Trophoblast cell (in vitro differentiated cells and primary cell): Measurements from ENCODE around the gene NUDT8.
"Not testable (repeated sequence)": the region's sequence is repeated elsewhere in the genome, so short reads cannot be mapped to it uniquely, and the experiment has no call there.

Experiments used
- DNase-seq, 2 donors: peaks; one replicate each; pipeline ENCODE4 v3.0.0-alpha.2; 2016
- H2AFZ ChIP-seq: 2 replicates; pipeline ENCODE4 v1.6.1; 2013; ENCODE audit warnings: low read length, moderate library complexity, mild to moderate bottlenecking; ENCODE audit not compliant: insufficient read depth, poor library complexity
- H2AK5ac ChIP-seq: 2 replicates; pipeline ENCODE4 v1.6.1; 2013; ENCODE audit warnings: mild to moderate bottlenecking, low read length
- H2BK120ac ChIP-seq: 2 replicates; pipeline ENCODE4 v1.6.1; 2013; ENCODE audit warnings: low read length, mild to moderate bottlenecking, moderate library complexity; ENCODE audit not compliant: insufficient read depth, poor library complexity
- H2BK12ac ChIP-seq: 2 replicates; pipeline ENCODE4 v1.6.1; 2013; ENCODE audit warnings: mild to moderate bottlenecking, low read length, moderate library complexity
- H2BK5ac ChIP-seq: 2 replicates; pipeline ENCODE4 v1.6.1; 2013; ENCODE audit warnings: low read length, low read depth, moderate library complexity, mild to moderate bottlenecking; ENCODE audit not compliant: poor library complexity
- H3K14ac ChIP-seq: 2 replicates; pipeline ENCODE4 v1.6.1; 2013; ENCODE audit warnings: mild to moderate bottlenecking, low read length
- H3K18ac ChIP-seq: 2 replicates; pipeline ENCODE4 v1.6.1; 2013; ENCODE audit warnings: mild to moderate bottlenecking, low read length
- H3K23ac ChIP-seq: 2 replicates; pipeline ENCODE4 v1.6.1; 2013; ENCODE audit warnings: low read length
- H3K27ac ChIP-seq: 2 replicates; pipeline ENCODE4 v1.5.1; 2013; ENCODE audit warnings: low read depth, mild to moderate bottlenecking, inconsistent platforms, low read length, moderate library complexity
- H3K27me3 ChIP-seq: 2 replicates; pipeline ENCODE4 v1.6.1; 2013; ENCODE audit warnings: inconsistent platforms, mild to moderate bottlenecking, low read length, moderate library complexity; ENCODE audit not compliant: insufficient read depth
- H3K36me3 ChIP-seq, 2 experiments: 1 replicate in 1 of 2; 2 replicates in 1 of 2; pipeline ENCODE4 v1.6.1; 2013; ENCODE audit warnings: low read length in 2 of 2, mild to moderate bottlenecking in 2 of 2, moderate library complexity in 1 of 2; ENCODE audit not compliant: insufficient read depth in 2 of 2, control insufficient read depth in 1 of 2
- H3K4ac ChIP-seq: 2 replicates; pipeline ENCODE4 v1.6.1; 2013; ENCODE audit warnings: low read depth, mild to moderate bottlenecking, low read length, moderate library complexity
- H3K4me1 ChIP-seq, 2 experiments: 1 replicate in 1 of 2; 2 replicates in 1 of 2; pipeline ENCODE4 v1.6.1; 2013; ENCODE audit warnings: low read length in 2 of 2, mild to moderate bottlenecking in 2 of 2, moderate library complexity in 1 of 2; ENCODE audit not compliant: insufficient read depth in 2 of 2, control insufficient read depth in 1 of 2
- H3K4me2 ChIP-seq: 2 replicates; pipeline ENCODE4 v1.6.1; 2013; ENCODE audit warnings: inconsistent platforms, mild to moderate bottlenecking, low read length, moderate library complexity
- H3K4me3 ChIP-seq: 2 replicates; pipeline ENCODE4 v1.5.1; 2013; ENCODE audit warnings: mild to moderate bottlenecking, low read depth, low read length, inconsistent platforms
- H3K79me1 ChIP-seq: one replicate; pipeline ENCODE4 v1.6.1; 2013; ENCODE audit warnings: low read length
- H3K79me2 ChIP-seq: 2 replicates; pipeline ENCODE4 v1.6.1; 2013; ENCODE audit warnings: low read length, mild to moderate bottlenecking; ENCODE audit not compliant: control insufficient read depth, insufficient read depth, poor library complexity
- H3K9ac ChIP-seq: 2 replicates; pipeline ENCODE4 v1.6.1; 2013; ENCODE audit warnings: mild to moderate bottlenecking, low read length
- H3K9me3 ChIP-seq: 2 replicates; pipeline ENCODE4 v1.6.1; 2013; ENCODE audit warnings: low read depth, mild to moderate bottlenecking, control low read depth, inconsistent platforms, low read length; ENCODE audit not compliant: insufficient read depth
- H4K12ac ChIP-seq: 2 replicates; pipeline ENCODE4 v1.6.1; 2013; ENCODE audit warnings: low read depth, mild to moderate bottlenecking, low read length, moderate library complexity
- H4K8ac ChIP-seq: 2 replicates; pipeline ENCODE4 v1.6.1; 2013; ENCODE audit warnings: low read depth, mild to moderate bottlenecking, low read length, moderate library complexity
- H4K91ac ChIP-seq: one replicate; pipeline ENCODE4 v1.6.1; 2013; ENCODE audit warnings: low read depth, mild to moderate bottlenecking, low read length, moderate library complexity
- WGBS: extraction: QIAGEN DNeasy Blood & Tissue Kit; methylation state at CpG from one replicate; pipeline ENCODE4 v1.1.7; 2013; ENCODE audit warnings: missing lambda C conversion rate; ENCODE audit not compliant: insufficient read length, insufficient coverage; ENCODE audit errors: extremely low coverage; 5-methylcytosine and 5-hydroxymethylcytosine counted together

Gene NUDT8

DNA sequence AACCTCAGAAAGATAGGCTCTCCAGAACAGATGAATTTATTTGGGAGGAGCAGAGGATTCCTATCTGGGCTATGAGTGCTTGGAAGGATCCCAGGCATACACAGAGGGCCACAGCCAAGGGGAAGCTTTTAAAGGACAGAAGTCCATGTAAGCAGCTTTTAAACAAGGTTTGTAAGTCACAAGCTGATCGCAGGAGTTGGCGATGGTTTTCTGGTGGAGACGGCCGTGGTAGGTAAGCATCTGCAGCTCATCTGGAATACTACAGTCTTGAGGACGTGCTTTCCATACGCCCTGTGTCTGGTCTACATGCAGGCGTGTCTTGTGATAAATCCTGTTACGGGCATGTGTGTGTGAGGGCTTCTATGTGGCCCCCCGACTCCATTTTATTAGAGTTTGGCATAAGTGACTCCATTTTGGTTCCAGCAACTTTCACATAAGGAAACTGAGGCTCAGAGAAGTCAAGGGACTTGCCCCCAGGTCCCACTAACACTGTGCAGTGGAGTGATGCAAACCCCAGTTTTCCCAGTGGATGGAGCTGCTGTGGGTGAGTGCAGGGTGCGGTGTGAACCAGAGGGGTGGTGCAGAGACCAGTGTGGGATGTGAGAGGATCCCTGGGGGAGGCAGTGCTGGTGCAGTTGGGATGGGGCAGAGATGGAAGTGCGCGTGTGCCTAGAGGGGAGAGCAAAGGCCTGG, 32.6 kb upstream of the NUDT8 start:
- Histone ChIP-seq H3K4me3 (no peak overlapping the region), H3K14ac (no peak overlapping the region), H2BK120ac (no peak overlapping the region), H2AFZ (no peak overlapping the region), H4K91ac (no peak overlapping the region), H4K12ac (no peak overlapping the region), H3K79me1 (no peaks in the 10 kb centered on the region), H2BK12ac (no peak overlapping the region), H4K8ac (no peak overlapping the region), H2AK5ac (no peak overlapping the region), H3K9ac (no peak overlapping the region), H3K4me2 (no peak overlapping the region), H3K79me2 (no peaks in the 10 kb centered on the region), H3K27ac (no peak overlapping the region), H3K23ac (no peak overlapping the region), H2BK5ac (no peak overlapping the region), H3K9me3 (peaks cover 5% of the 10 kb centered on the region), H3K27me3 (no peaks in the 10 kb centered on the region), H3K36me3 (no peaks in the 10 kb centered on the region), H3K4me1 (no peaks in the 10 kb centered on the region), H3K18ac (no peak overlapping the region), H3K4ac (no peak overlapping the region)
- WGBS = no CpG with 5 or more reads among the region's 12 CpGs
- DNase-seq = no peak

DNA sequence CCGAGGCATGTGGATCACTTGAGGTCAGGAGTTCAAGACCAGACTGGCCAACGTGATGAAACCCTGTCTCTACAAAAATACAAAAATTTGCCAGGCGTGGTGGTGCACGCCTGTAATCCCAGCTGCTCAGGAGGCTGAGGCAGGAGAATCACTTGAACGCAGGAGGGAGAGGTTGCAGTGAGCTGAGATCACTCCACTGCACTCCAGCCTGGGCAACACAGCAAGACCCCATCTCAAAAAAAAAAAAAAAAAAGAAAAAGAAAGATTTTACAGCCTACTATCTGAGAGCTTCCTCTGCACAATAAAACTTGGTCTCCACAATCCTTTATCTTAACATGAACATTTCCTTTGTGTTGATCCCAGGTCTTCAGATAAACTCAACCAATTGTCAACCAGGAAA, 31.0 kb upstream of the NUDT8 start:
- not testable (repeated sequence) for H2AFZ ChIP-seq, H2BK120ac ChIP-seq, H3K4me3 ChIP-seq, H2BK5ac ChIP-seq, H2AK5ac ChIP-seq, H3K14ac ChIP-seq, H4K91ac ChIP-seq, H3K79me2 ChIP-seq, H3K18ac ChIP-seq, H4K8ac ChIP-seq, H3K79me1 ChIP-seq, H3K4me2 ChIP-seq, H3K4me1 ChIP-seq, DNase-seq, H3K27me3 ChIP-seq, H3K4ac ChIP-seq, H3K9ac ChIP-seq, H4K12ac ChIP-seq, H2BK12ac ChIP-seq, H3K36me3 ChIP-seq, H3K23ac ChIP-seq, H3K27ac ChIP-seq
- no CpG with 5 or more reads among the region's 5 CpGs for WGBS
- peaks cover 13% of the 10 kb centered on the region for H3K9me3 ChIP-seq

DNA sequence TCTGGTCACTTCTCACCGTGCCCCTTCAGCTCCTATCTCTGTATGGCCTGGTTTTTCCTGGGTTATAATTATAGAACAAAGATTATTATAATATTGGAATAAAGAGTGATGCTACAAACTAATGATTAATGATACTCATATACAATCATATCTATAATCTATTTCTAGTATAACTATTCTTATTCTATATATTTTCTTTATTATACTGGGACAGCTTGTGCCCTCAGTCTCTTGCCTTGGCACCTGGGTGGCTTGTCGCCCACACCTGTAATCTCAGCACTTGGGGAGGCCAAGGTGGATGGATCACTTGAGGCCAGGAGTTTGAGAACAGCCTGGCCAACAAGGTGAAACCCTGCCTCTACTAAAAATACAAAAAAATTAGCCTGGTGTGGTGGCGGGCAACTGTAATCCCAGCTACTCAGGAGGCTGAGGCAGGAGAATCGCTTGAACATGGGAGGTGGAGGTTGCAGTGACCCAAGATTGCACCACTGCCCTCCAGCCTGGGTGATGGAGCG, 30.0 kb upstream of the NUDT8 start:
- not testable (repeated sequence) for H3K4ac ChIP-seq, H3K79me2 ChIP-seq, H3K4me3 ChIP-seq, H2AK5ac ChIP-seq, H2BK12ac ChIP-seq, H2AFZ ChIP-seq, H3K36me3 ChIP-seq, H3K23ac ChIP-seq, DNase-seq, H4K8ac ChIP-seq, H4K12ac ChIP-seq, H3K79me1 ChIP-seq, H3K4me2 ChIP-seq, H3K14ac ChIP-seq, H2BK5ac ChIP-seq, H3K4me1 ChIP-seq, H3K18ac ChIP-seq, H3K27ac ChIP-seq, H4K91ac ChIP-seq, H3K27me3 ChIP-seq, H3K9ac ChIP-seq, H2BK120ac ChIP-seq
- no CpG with 5 or more reads among the region's 5 CpGs for WGBS
- H3K9me3 ChIP-seq = peaks cover 13% of the 10 kb centered on the region

DNA sequence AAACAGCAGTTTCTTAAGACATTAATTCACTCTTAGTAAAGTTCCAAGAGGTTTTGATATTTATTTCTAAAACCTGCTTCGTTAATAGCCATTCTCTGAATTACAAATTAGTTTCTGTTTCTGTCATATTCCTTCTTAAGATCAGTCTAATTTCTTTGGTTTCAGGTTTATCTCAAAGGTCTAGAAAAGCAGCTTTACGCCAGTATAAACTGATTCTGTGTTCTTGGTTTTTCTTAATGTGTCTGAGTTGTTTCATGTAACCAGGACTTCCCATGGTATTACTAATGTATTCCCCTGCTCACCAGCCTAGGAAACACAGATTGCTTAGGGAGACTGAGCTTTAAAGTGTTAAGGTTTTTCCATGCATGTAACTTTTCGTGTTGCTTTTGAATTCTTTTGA, 27.6 kb upstream of the NUDT8 start:
- Histone ChIP-seq H3K4me3 (no peak overlapping the region), H3K4me2 (no peak overlapping the region), H4K12ac (no peak overlapping the region), H3K14ac (no peak overlapping the region), H3K36me3 (peaks cover 0 to 1% of the 10 kb centered on the region in 2 experiments), H2BK120ac (no peak overlapping the region), H3K23ac (no peak overlapping the region), H2AFZ (no peak overlapping the region), H3K27me3 (no peaks in the 10 kb centered on the region), H3K79me1 (no peaks in the 10 kb centered on the region), H3K18ac (no peak overlapping the region), H2AK5ac (no peak overlapping the region), H4K91ac (no peak overlapping the region), H3K27ac (no peak overlapping the region), H3K79me2 (no peaks in the 10 kb centered on the region), H3K9ac (no peak overlapping the region), H2BK12ac (no peak overlapping the region), H3K9me3 (peaks cover 8% of the 10 kb centered on the region), H4K8ac (no peak overlapping the region), H2BK5ac (no peak overlapping the region), H3K4me1 (no peaks in the 10 kb centered on the region), H3K4ac (no peak overlapping the region)
- DNase-seq = no peak
- no CpG with 5 or more reads among the region's 3 CpGs for WGBS
